ENCODE measurements around the gene DIP2B. TPM values are rescaled to one million over a fixed set of nuclear protein-coding genes. Genes with fewer than 3 reads are reported as not detected.

The DIP2B gene
- total and polyA plus RNA-seq, 2 donors from 2014 or later: 4.6 to 23.3 TPM

DNA sequence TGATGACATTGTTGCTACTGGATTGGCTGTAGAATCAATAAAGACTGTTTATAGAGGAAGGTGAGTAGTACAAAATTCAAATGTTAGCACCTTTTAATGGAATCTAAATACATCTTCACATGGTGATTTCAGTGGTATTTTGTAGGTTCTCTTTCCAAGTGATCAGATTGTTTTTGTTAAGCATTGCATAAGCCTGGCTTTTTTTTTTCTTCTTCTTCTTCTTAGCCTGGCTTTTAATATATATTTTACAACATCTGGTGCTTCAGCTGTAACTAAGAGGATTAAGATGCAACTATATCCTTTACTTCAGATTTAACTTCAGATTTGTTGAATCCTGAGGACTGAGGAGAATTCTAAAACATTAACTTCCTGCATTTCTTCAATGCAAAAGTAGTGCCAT, 201.8 kb downstream of the DIP2B start:
- Histone ChIP-seq H3K4me3 (ENCODE audit: low read length in 3 of 3) (no peak overlapping the region), H3K27ac (ENCODE audit: low read depth in 2 of 2, low read length in 2 of 2) (no peak overlapping the region), H3K36me3 (ENCODE audit: control insufficient read depth in 2 of 3, insufficient read depth in 3 of 3, low read length in 3 of 3) (peaks cover 4 to 48% (median 26%) of the 10 kb centered on the region in 3 donors), H3K27me3 (ENCODE audit: control insufficient read depth, insufficient read depth, low read length) (no peaks in the 10 kb centered on the region), H3K9ac (ENCODE audit: low read length in 3 of 3) (no peak overlapping the region), H3K4me1 (ENCODE audit: control insufficient read depth in 2 of 3, insufficient read depth in 2 of 3, low read depth in 1 of 3, low read length in 3 of 3) (no peaks in the 10 kb centered on the region), H3K9me3 (ENCODE audit: control insufficient read depth in 2 of 3, insufficient read depth in 1 of 3, low read length in 3 of 3) (no peaks in the 10 kb centered on the region)
- FAIRE-seq (no peak), DNase-seq (no peak)
- intact Hi-C loops (cut with DNase I): no loop called here
- TF ChIP-seq, protein P1, sequence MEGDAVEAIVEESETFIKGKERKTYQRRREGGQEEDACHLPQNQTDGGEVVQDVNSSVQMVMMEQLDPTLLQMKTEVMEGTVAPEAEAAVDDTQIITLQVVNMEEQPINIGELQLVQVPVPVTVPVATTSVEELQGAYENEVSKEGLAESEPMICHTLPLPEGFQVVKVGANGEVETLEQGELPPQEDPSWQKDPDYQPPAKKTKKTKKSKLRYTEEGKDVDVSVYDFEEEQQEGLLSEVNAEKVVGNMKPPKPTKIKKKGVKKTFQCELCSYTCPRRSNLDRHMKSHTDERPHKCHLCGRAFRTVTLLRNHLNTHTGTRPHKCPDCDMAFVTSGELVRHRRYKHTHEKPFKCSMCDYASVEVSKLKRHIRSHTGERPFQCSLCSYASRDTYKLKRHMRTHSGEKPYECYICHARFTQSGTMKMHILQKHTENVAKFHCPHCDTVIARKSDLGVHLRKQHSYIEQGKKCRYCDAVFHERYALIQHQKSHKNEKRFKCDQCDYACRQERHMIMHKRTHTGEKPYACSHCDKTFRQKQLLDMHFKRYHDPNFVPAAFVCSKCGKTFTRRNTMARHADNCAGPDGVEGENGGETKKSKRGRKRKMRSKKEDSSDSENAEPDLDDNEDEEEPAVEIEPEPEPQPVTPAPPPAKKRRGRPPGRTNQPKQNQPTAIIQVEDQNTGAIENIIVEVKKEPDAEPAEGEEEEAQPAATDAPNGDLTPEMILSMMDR (IDR thresholded peaks at IDR 0.05; ENCODE audit: borderline replicate concordance, extremely low read depth, insufficient read depth): no peak

GRCh38 chr12:50707396-50707795, 202.6 kb downstream of the DIP2B start:
- FAIRE-seq (no peak), DNase-seq (no peak)
- no peaks in the 10 kb centered on the region for H3K9me3 ChIP-seq (ENCODE audit: control insufficient read depth in 2 of 3, insufficient read depth in 1 of 3, low read length in 3 of 3)
- no peak overlapping the region for H3K27ac ChIP-seq (ENCODE audit: low read depth in 2 of 2, low read length in 2 of 2)
- intact Hi-C loops (cut with DNase I): no loop called here
- no peaks in the 10 kb centered on the region for H3K4me1 ChIP-seq (ENCODE audit: control insufficient read depth in 2 of 3, insufficient read depth in 2 of 3, low read depth in 1 of 3, low read length in 3 of 3)
- no peak overlapping the region for H3K9ac ChIP-seq (ENCODE audit: low read length in 3 of 3)
- no peak overlapping the region for H3K4me3 ChIP-seq (ENCODE audit: low read length in 3 of 3)
- no peaks in the 10 kb centered on the region for H3K27me3 ChIP-seq (ENCODE audit: control insufficient read depth, insufficient read depth, low read length)
- TF ChIP-seq, protein P1 (IDR thresholded peaks at IDR 0.05; ENCODE audit: borderline replicate concordance, extremely low read depth, insufficient read depth): no peak
- peaks cover 4 to 48% (median 26%) of the 10 kb centered on the region in 3 donors for H3K36me3 ChIP-seq (ENCODE audit: control insufficient read depth in 2 of 3, insufficient read depth in 3 of 3, low read length in 3 of 3)

GRCh38 chr12:50708631-50709030, 203.8 kb downstream of the DIP2B start:
- DNase-seq (no peak), FAIRE-seq (no peak)
- Histone ChIP-seq H3K9ac (ENCODE audit: low read length in 3 of 3) (no peak overlapping the region), H3K9me3 (ENCODE audit: control insufficient read depth in 2 of 3, insufficient read depth in 1 of 3, low read length in 3 of 3) (no peaks in the 10 kb centered on the region), H3K27ac (ENCODE audit: low read depth in 2 of 2, low read length in 2 of 2) (no peak overlapping the region), H3K27me3 (ENCODE audit: control insufficient read depth, insufficient read depth, low read length) (no peaks in the 10 kb centered on the region), H3K4me1 (ENCODE audit: control insufficient read depth in 2 of 3, insufficient read depth in 2 of 3, low read depth in 1 of 3, low read length in 3 of 3) (no peaks in the 10 kb centered on the region), H3K36me3 (ENCODE audit: control insufficient read depth in 2 of 3, insufficient read depth in 3 of 3, low read length in 3 of 3) (peaks cover 6 to 48% (median 26%) of the 10 kb centered on the region in 3 donors), H3K4me3 (ENCODE audit: low read length in 3 of 3) (no peak overlapping the region)
- TF ChIP-seq, protein P1 (IDR thresholded peaks at IDR 0.05; ENCODE audit: borderline replicate concordance, extremely low read depth, insufficient read depth): no peak
- intact Hi-C loops (cut with DNase I): no loop called here

- H3K4me1 ChIP-seq (ENCODE audit: control insufficient read depth in 2 of 3, insufficient read depth in 2 of 3, low read depth in 1 of 3, low read length in 3 of 3): no peaks in the 10 kb centered on the region
- no peak overlapping the region for H3K4me3 ChIP-seq (ENCODE audit: low read length in 3 of 3)
- no peaks in the 10 kb centered on the region for H3K9me3 ChIP-seq (ENCODE audit: control insufficient read depth in 2 of 3, insufficient read depth in 1 of 3, low read length in 3 of 3)
- TF ChIP-seq, protein P1 (IDR thresholded peaks at IDR 0.05; ENCODE audit: borderline replicate concordance, extremely low read depth, insufficient read depth): no peak
- H3K9ac ChIP-seq (ENCODE audit: low read length in 3 of 3): no peak overlapping the region
- no peak for FAIRE-seq
- peaks cover 6 to 42% (median 20%) of the 10 kb centered on the region in 3 donors for H3K36me3 ChIP-seq (ENCODE audit: control insufficient read depth in 2 of 3, insufficient read depth in 3 of 3, low read length in 3 of 3)
- no peak overlapping the region for H3K27ac ChIP-seq (ENCODE audit: low read depth in 2 of 2, low read length in 2 of 2)
- intact Hi-C loops (cut with DNase I): no loop called here
- H3K27me3 ChIP-seq (ENCODE audit: control insufficient read depth, insufficient read depth, low read length): no peaks in the 10 kb centered on the region
- DNase-seq: no peak
These were observed 206.3 kb downstream of the DIP2B start for GRCh38 chr12:50711121-50711520.
